ENCODE measurements around the gene NR1I3.

Gene NR1I3

GRCh38 chr1:161201836-161202712 lies 35.9 kb downstream of the NR1I3 start, which contains the start of gene NDUFS2:
TSS of gene NDUFS2 (plus strand) at chr1:161202367. CDS start at chr1:161202386, 19 bp downstream.
- DNase-seq (ENCODE audit: low read depth): peak; percentile 100
- peak within 1 kb of the TSS; percentile 92 for H3K4me3 ChIP-seq (ENCODE audit: low read depth, low read length)
- TF ChIP-seq, protein P1, sequence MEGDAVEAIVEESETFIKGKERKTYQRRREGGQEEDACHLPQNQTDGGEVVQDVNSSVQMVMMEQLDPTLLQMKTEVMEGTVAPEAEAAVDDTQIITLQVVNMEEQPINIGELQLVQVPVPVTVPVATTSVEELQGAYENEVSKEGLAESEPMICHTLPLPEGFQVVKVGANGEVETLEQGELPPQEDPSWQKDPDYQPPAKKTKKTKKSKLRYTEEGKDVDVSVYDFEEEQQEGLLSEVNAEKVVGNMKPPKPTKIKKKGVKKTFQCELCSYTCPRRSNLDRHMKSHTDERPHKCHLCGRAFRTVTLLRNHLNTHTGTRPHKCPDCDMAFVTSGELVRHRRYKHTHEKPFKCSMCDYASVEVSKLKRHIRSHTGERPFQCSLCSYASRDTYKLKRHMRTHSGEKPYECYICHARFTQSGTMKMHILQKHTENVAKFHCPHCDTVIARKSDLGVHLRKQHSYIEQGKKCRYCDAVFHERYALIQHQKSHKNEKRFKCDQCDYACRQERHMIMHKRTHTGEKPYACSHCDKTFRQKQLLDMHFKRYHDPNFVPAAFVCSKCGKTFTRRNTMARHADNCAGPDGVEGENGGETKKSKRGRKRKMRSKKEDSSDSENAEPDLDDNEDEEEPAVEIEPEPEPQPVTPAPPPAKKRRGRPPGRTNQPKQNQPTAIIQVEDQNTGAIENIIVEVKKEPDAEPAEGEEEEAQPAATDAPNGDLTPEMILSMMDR (conservative IDR thresholded peaks at IDR 0.05; ENCODE audit: low read depth, low read length): peak; percentile 38

DNA sequence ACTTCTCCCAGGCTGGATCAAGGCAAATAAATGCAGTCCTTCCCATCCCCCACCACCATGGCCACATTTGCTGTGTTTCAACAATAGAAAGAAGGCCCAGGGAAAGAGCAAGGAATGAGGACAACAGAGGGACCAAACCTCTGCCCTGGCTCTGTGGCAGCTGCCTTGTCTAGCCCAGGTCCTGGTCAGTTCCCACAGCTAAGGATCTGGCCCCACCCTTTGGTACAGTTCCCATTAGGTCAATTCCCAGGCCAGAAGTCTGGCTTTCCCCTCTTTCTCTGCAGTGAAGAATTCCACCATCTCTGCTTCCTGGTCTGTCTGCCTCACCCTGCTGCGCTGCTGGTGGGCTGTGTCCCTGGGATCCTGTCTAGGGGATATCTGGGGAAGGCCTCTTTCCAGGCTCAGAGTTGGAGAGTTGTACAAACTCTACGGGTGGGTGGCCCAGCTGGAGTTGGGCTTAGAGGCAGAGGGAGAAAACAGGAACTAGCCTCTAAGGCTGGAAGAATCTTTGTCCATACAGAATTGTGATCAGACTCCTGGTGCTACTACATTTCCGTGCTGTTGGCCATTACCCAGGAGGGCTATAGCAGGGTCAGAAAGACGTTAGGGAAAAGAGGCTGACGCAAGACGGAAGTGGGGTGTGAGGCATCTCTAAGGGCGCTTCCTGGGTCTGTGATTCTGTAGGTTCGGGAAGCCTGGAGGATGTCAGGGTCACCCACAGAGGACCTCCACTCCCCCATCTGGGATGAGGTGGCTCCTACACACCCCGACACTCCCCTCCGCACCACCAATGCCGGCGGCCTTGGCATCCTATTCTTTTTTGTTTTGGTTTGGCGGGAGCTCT lies 36.8 kb downstream of the NR1I3 start:
- H3K4me3 ChIP-seq (ENCODE audit: low read depth, low read length): peak overlapping the region; percentile 92
- TF ChIP-seq, protein P1 (conservative IDR thresholded peaks at IDR 0.05; ENCODE audit: low read depth, low read length): no peak
- peak; percentile 78 for DNase-seq (ENCODE audit: low read depth)

DNA sequence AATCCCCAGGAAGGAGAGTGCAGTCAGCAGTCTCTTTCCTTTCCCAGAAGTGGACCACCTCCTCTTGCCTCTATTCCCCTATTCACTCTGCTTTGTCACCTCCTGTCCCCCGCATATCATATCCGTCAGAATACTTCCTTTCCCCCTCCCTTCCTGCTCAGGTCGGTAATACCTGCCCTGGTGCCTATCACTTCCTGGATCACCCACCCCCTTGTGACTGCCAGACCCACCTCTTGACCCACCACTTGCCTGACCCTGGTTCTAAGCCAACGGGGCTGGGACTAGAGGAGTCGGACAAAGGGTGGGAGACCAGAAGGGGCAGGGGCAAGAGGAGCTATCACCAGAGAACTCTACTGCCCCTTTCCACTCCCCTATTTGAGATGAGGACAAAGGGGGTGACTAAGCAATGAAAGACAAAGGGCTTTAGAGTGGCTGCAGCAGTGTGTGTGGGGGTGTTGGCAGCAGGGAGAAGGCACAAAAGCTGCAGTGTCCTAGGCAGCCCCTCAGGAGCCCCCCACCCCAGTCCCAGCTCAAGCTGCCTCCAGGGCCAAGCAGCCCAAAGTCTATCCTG lies 37.5 kb downstream of the NR1I3 start:
- H3K4me3 ChIP-seq (ENCODE audit: low read depth, low read length): no peak overlapping the region
- TF ChIP-seq, protein P1 (conservative IDR thresholded peaks at IDR 0.05; ENCODE audit: low read depth, low read length): no peak
- no peak for DNase-seq (ENCODE audit: low read depth)

GRCh38 chr1:161199506-161200139 lies 38.4 kb downstream of the NR1I3 start:
- no peak overlapping the region for H3K4me3 ChIP-seq (ENCODE audit: low read depth, low read length)
- TF ChIP-seq, protein P1 (conservative IDR thresholded peaks at IDR 0.05; ENCODE audit: low read depth, low read length): no peak
- DNase-seq (ENCODE audit: low read depth): no peak

- peak within 1 kb of the TSS; percentile 53 for H3K4me3 ChIP-seq (ENCODE audit: low read depth, low read length)
- DNase-seq (ENCODE audit: low read depth): peak; percentile 77
- TF ChIP-seq, protein P1 (conservative IDR thresholded peaks at IDR 0.05; ENCODE audit: low read depth, low read length): no peak
These were observed 39.0 kb downstream of the NR1I3 start, which contains the start of gene ADAMTS4 for GRCh38 chr1:161198897-161199431. TSS of gene ADAMTS4 (minus strand) at chr1:161199054. CDS start at chr1:161198627, 427 bp downstream.

All from choroid plexus epithelial cell (primary cell).